ENCODE measurements around the gene TNFRSF19.

TNFRSF19 gene

GRCh38 chr13:23561261-23561660, 9.0 kb upstream of the TNFRSF19 start:
- Histone ChIP-seq H3K36me3 (no peaks in the 10 kb centered on the region), H4K20me1 (no peaks in the 10 kb centered on the region), H3K4me1 (peaks cover 0 to 15% (median 12%) of the 10 kb centered on the region in 10 experiments; a peak in 14 of 20 replicates), H3K9ac (no peak overlapping the region), H3K27me3 (no peaks in the 10 kb centered on the region), H3K9me3 (replicated peaks in 1 of 11) (no peaks in the 10 kb centered on the region), H3K4me3 (no peak overlapping the region), H3K27ac (no peak overlapping the region), H3K4me2 (no peak overlapping the region)
- TF ChIP-seq Cebpa-rat (IDR thresholded peaks at IDR 0.05): no peak

DNA sequence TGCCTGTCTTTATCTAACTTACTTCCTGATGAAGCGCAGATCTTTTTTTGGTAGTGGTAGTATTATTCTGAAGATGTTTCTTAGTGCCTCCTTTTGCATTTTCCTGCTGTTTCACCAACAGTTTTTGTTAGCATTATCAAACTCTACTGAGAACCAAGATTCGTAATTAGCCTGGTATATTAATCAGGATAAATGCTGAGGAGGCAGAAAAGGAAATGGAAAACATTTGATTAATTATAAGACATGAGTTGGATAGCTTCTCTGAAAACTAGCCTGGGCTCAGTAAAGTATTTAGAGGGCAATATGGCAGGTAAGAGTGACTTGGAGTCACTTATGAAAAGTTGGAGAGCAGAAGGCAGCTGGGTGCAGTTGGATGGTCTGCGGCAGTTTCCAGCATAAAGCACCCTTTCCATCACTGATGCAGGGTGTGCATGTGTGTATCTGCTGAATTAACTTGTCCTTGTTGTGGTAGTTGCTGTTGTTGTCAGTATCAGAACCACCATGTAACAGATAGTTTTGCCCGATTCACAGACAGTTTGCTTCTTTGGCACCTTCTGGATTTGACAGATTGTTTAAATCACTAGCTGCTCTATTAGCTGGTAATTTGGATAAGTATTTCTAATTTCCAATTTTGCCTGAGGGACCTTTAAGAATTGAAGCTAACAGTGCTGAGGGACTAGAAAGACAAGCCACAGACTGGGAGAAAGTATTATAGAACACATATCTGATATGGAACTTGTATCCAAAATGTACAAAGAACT, 6.9 kb upstream of the TNFRSF19 start:
- H3K4me1 ChIP-seq: peaks cover 0 to 13% (median 11%) of the 10 kb centered on the region in 10 experiments; a peak in 14 of 20 replicates
- H3K27me3 ChIP-seq: no peaks in the 10 kb centered on the region
- H3K9me3 ChIP-seq (replicated peaks in 1 of 11): no peaks in the 10 kb centered on the region
- no peak overlapping the region for H3K4me3 ChIP-seq
- no peak overlapping the region for H3K9ac ChIP-seq
- H3K4me2 ChIP-seq: no peak overlapping the region
- no peak for TF ChIP-seq Cebpa-rat (IDR thresholded peaks at IDR 0.05)
- H4K20me1 ChIP-seq: no peaks in the 10 kb centered on the region
- H3K27ac ChIP-seq: no peak overlapping the region
- no peaks in the 10 kb centered on the region for H3K36me3 ChIP-seq

GRCh38 chr13:23567906-23568460, 2.2 kb upstream of the TNFRSF19 start:
- Histone ChIP-seq H4K20me1 (no peaks in the 10 kb centered on the region), H3K36me3 (no peaks in the 10 kb centered on the region), H3K4me2 (no peak overlapping the region), H3K4me3 (no peak overlapping the region), H3K4me1 (no peaks in the 10 kb centered on the region), H3K9ac (no peak overlapping the region), H3K27me3 (no peaks in the 10 kb centered on the region), H3K27ac (no peak overlapping the region), H3K9me3 (replicated peaks in 1 of 11) (no peaks in the 10 kb centered on the region)
- TF ChIP-seq Cebpa-rat (IDR thresholded peaks at IDR 0.05): no peak

- no peaks in the 10 kb centered on the region for H4K20me1 ChIP-seq
- H3K4me1 ChIP-seq: no peaks in the 10 kb centered on the region
- H3K27me3 ChIP-seq: no peaks in the 10 kb centered on the region
- TF ChIP-seq Cebpa-rat (IDR thresholded peaks at IDR 0.05): no peak
- H3K9ac ChIP-seq: no peak overlapping the region
- no peak overlapping the region for H3K4me3 ChIP-seq
- no peak overlapping the region for H3K4me2 ChIP-seq
- H3K27ac ChIP-seq: no peak overlapping the region
- no peaks in the 10 kb centered on the region for H3K9me3 ChIP-seq (replicated peaks in 1 of 11)
- H3K36me3 ChIP-seq: no peaks in the 10 kb centered on the region
Observed at GRCh38 chr13:23570921-23571315, 706 bp downstream of the TNFRSF19 start.

GRCh38 chr13:23571431-23571830, 1.2 kb downstream of the TNFRSF19 start:
- no peak for TF ChIP-seq Cebpa-rat (IDR thresholded peaks at IDR 0.05)
- no peaks in the 10 kb centered on the region for H3K27me3 ChIP-seq
- H3K36me3 ChIP-seq: no peaks in the 10 kb centered on the region
- H3K27ac ChIP-seq: no peak overlapping the region
- no peaks in the 10 kb centered on the region for H3K4me1 ChIP-seq
- no peak overlapping the region for H3K9ac ChIP-seq
- H3K9me3 ChIP-seq (replicated peaks in 1 of 11): no peaks in the 10 kb centered on the region
- H4K20me1 ChIP-seq: no peaks in the 10 kb centered on the region
- no peak overlapping the region for H3K4me3 ChIP-seq
- H3K4me2 ChIP-seq: no peak overlapping the region

GRCh38 chr13:23572836-23573235, 2.6 kb downstream of the TNFRSF19 start:
- Histone ChIP-seq H3K4me1 (no peaks in the 10 kb centered on the region), H3K36me3 (no peaks in the 10 kb centered on the region), H3K27me3 (no peaks in the 10 kb centered on the region), H3K9me3 (replicated peaks in 1 of 11) (no peaks in the 10 kb centered on the region), H3K9ac (no peak overlapping the region), H3K4me3 (no peak overlapping the region), H3K27ac (no peak overlapping the region), H4K20me1 (no peaks in the 10 kb centered on the region), H3K4me2 (no peak overlapping the region)
- no peak for TF ChIP-seq Cebpa-rat (IDR thresholded peaks at IDR 0.05)

GRCh38 chr13:23574421-23575145, 4.4 kb downstream of the TNFRSF19 start:
- no peak for TF ChIP-seq Cebpa-rat (IDR thresholded peaks at IDR 0.05)
- no peak overlapping the region for H3K27ac ChIP-seq
- peaks cover 4 to 7% (median 4%) of the 10 kb centered on the region in 11 experiments for H3K27me3 ChIP-seq
- no peak overlapping the region for H3K9ac ChIP-seq
- peaks cover 0 to 3% (median 0%) of the 10 kb centered on the region in 11 experiments; a peak in 1 of 22 replicates for H4K20me1 ChIP-seq
- H3K4me3 ChIP-seq: no peak overlapping the region
- H3K9me3 ChIP-seq (replicated peaks in 1 of 11): no peaks in the 10 kb centered on the region
- peaks cover 0 to 9% (median 5%) of the 10 kb centered on the region in 10 experiments; a peak in 8 of 20 replicates for H3K4me1 ChIP-seq
- no peak overlapping the region for H3K4me2 ChIP-seq
- no peaks in the 10 kb centered on the region for H3K36me3 ChIP-seq

GRCh38 chr13:23575632-23576031, 5.4 kb downstream of the TNFRSF19 start:
- Histone ChIP-seq H3K4me1 (peaks cover 0 to 14% (median 9%) of the 10 kb centered on the region in 10 experiments; a peak in 9 of 20 replicates), H3K27ac (no peak overlapping the region), H3K4me3 (no peak overlapping the region), H3K4me2 (no peak overlapping the region), H4K20me1 (peaks cover 0 to 5% (median 0%) of the 10 kb centered on the region in 11 experiments; a peak in 2 of 22 replicates), H3K9ac (no peak overlapping the region), H3K27me3 (peaks cover 15 to 17% (median 15%) of the 10 kb centered on the region in 11 experiments), H3K36me3 (no peaks in the 10 kb centered on the region), H3K9me3 (replicated peaks in 1 of 11) (no peaks in the 10 kb centered on the region)
- no peak for TF ChIP-seq Cebpa-rat (IDR thresholded peaks at IDR 0.05)

DNA sequence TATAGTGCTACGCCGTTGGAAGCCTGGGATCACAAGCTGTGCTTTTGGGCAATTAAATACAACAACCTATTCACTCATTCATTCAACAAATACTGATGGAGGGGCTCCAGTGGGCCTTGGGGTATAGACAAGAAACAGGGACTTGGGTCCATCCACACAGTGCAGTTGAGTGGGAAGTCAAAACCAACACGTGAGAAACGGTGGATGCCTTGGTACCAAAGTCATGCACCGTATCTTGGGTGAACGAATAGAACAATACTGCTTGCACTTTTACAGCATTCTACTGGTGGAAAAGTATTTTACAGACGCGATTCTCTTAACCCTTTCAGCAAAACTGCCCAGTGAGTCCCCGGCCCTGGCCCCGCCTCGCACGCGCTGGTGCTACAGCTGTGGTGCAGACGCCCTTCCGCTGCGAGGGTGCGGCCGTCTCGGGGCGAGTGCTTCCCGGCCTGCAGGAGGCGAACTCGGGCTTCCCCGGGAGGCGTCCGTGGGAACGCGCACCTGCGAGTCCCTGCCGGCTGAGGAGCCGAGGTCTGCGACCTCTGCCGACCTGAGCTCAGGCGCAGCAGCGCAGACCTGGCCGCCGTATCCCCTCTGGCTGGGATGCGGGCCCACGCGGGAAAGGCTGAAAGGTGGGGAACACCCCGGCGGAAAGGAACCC, 8.3 kb downstream of the TNFRSF19 start:
- peaks cover 0 to 14% (median 9%) of the 10 kb centered on the region in 10 experiments; a peak in 9 of 20 replicates for H3K4me1 ChIP-seq
- H3K27me3 ChIP-seq: peaks cover 21 to 31% (median 27%) of the 10 kb centered on the region in 11 experiments
- H3K36me3 ChIP-seq: no peaks in the 10 kb centered on the region
- peak overlapping the region in 9 of 11 experiments; percentile 25 to 63 (median 52); a peak in 13 of 22 replicates for H3K27ac ChIP-seq
- H3K9ac ChIP-seq: peak overlapping the region; percentile 56 to 79 (median 73)
- peak overlapping the region; percentile 61 to 88 (median 82) for H3K4me3 ChIP-seq
- H3K4me2 ChIP-seq: peak overlapping the region; percentile 98 to 100 (median 99)
- no peaks in the 10 kb centered on the region for H3K9me3 ChIP-seq (replicated peaks in 1 of 11)
- H4K20me1 ChIP-seq: peaks cover 0 to 5% (median 0%) of the 10 kb centered on the region in 11 experiments; a peak in 2 of 22 replicates
- TF ChIP-seq Cebpa-rat (IDR thresholded peaks at IDR 0.05): no peak
